Activated CD4-positive, alpha-beta T cell treated with anti-CD3 and anti-CD28 coated beads, Interleukin-2, amount 50 U/mL, for 4 hours (primary cell): Measurements from ENCODE around the gene PCYT1A.
"Not testable (repeated sequence)": the region's sequence is repeated elsewhere in the genome, so short reads cannot be mapped to it uniquely, and the experiment has no call there.

Experiments used
- DNase-seq, 2 experiments: peaks; one replicate each; pipeline ENCODE4 v3.0.0-alpha.2; 2020

PCYT1A gene

DNA sequence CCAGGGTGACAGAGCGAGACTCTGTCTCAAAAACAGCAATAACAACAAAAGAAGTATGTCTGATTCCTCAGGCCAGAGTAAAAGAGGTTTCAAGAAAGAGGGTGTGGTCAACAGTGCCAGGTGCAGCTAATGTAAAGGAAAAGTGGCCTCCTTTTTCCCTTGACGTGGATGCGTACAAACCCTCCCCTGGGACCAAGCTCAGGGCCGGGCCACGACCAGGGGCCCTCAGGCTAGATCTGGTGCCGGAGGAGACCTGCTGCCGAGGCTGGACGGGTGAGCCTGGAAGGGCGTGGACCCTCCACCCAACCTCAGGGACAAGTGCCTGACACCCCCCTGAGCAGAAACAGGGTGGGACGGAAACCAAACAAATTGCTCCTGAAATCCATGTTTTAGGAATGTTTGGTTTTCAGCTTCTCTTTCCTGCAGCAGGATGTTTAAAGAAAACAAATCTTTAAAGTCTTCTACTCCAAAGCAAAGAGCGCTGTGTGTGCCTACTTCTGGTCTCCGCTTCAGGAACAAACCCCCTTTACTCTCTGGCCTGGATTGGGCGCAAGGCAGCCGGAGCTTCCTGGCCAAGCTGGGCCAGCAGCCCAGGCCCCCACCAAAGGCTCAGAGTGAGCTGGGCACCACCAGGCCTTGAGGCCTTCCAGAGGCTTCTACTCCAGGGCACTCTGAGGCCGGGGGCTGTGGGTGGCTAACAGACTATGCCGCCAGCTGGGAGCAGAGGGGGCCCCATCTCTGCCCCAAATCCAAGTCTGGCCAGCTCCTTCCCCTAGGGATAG lies 97.8 kb downstream of the PCYT1A start:
- DNase-seq, result no peak

DNA sequence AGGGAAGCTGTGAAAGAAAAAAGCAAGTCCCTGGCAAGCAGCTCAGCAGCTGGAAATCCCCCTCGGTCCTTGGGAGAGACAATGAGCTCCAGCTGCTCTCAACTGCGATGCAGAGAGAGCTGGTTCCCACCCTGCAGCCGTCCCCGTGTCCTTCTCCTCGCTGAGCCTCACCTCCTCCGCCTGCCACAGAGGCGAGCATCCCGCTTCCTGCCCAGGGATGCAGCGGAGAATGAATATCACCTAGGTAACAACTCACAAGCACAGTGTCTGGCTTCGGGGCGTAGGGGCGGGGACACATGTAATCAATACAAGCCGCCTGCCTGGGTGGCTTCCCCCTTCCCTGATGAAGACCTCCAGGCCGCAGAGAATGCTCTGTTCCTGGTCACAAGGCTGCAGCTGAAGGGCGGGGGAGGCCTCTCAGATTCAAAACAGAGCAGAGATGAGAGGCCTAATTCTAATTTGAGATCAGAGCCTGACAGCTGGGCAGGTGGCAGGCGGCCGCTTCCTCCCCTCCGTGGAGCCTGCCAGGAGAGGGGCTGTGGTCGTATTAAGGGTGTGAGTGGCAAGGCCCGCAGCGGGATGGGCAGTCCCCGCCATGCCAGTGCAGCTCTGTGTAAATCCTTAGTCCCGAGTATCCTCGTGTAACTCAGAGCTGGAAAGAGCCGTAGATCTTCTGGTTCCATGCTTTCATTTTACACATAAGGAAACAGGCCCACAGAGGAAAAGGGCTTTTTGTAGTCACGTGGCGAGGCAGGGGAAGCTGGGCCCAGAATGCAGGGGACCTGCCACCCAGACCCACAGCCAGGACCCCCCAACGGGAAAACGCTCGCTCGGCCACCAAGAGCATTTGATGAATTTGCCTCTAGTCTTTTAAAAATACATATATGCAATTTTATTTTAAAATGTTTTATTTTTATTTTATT lies 100.6 kb downstream of the PCYT1A start:
- DNase-seq, result no peak

DNA sequence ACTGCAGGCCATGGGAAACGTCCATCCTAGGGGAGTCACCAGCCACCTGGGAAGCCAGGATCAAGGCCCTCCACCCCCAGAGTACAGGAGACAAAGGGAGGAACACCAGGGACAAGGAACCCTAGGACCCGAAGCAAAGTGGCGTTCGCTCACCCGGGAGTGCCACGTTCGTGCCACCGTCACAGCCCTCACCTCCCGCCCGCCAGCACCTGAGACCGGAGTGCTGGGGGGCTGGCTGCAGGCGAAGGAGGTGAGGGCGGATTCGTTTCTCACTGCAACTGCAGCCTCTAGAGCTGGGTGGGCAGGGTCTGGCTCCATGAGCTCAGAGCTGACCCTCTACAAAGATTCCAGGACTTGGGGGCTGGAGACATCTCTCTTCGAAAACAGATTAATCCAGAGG lies 102.6 kb downstream of the PCYT1A start:
- DNase-seq, result no peak

DNA sequence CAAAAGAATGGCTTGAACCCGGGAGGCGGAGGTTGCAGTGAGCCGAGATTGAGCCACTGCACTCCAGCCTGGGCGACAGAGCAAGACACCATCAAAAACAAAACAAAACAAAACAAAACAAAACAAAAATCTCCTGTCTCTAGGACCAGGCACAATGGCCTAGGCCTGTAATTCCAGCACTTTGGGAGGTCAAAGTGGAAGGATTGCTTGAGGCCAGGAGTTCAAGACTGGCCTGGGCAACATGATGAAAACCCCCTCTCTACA lies 103.4 kb downstream of the PCYT1A start:
- DNase-seq, result not testable (repeated sequence)

DNA sequence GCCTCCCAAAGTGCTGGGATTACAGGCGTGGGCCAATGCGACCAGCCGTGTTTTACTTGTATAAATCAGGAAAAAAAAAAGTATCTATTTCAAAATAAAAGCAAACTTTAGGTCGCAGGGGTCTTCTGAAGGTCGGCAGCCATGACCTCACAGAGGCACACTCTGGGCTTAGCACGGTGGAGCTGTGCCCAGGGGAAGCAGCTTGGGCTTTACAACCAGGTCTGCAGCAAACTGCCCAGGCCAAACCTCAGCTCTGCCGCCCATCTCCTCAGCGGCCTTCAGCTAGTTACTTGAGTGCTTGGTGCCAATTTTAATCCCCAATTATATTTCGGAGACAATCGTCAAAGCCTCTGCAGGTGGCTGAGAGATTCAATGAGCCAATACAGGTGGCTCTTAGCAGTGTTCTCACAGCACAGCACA lies 106.4 kb downstream of the PCYT1A start:
- DNase-seq, result no peak

DNA sequence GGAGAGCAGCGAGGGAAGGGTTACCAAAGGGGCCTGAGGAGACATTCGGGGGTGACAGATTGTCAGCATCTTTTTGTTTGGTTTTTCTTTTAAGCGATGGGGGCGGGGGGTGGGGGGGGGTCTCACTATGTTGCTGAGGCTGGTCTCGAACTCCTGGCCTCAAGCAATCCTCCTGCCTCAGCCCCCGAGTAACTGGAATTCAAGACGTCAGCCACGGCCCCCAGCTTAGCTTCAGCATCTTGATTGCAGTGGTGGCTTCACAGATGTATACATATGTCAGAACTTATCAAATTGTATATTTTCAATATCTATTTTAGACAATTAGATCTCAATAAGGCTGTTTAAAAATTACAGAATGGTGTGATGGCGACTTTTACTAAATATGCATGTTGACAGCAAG lies 107.2 kb downstream of the PCYT1A start:
- DNase-seq, result no peak
